ENCODE results near the gene RHOV. TPM values are rescaled to one million over a fixed set of nuclear protein-coding genes. Genes with fewer than 3 reads are reported as not detected.
A peak's percentile ranks its signal among the peaks of the same experiment; 100 is the strongest.

The RHOV gene
- total RNA-seq, 1 donor from 2014 or later: not detected

GRCh38 chr15:40859206-40859851, 14.7 kb downstream of the RHOV start:
- TF ChIP-seq CTCF (IDR thresholded peaks at IDR 0.05; ENCODE audit: borderline replicate concordance): peak; percentile 76
- H3K27ac ChIP-seq (replicated peaks): no peak overlapping the region
- DNase-seq: peak; percentile 47
- H3K36me3 ChIP-seq: no peaks in the 10 kb centered on the region
- H3K27me3 ChIP-seq (ENCODE audit: low read depth): peaks cover 51% of the 10 kb centered on the region
- intact Hi-C loops (cut with micrococcal nuclease): no loop called here
- no peak overlapping the region for H3K4me3 ChIP-seq
- H3K4me1 ChIP-seq: peaks cover 7% of the 10 kb centered on the region
- no peaks in the 10 kb centered on the region for H3K9me3 ChIP-seq (replicated peaks)

DNA sequence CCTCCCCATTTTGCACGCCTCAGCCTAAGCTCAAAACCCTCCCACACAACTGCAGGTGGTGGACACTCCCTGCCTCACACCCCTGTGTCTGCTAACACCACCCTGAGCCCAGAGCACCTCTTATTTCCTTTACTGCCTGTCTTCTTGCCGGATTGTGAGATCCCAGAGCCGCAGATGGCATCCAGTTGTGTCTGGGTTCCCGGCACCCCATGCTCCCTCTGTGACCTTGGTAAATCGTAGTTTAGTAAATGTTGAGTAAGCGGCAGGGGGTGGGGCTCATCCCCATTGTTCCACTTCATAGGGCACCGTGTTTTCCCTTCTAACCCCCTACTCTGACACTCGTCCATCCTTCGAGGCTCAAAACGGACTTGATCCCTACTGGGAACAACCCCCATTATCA, 15.3 kb downstream of the RHOV start:
- H3K9me3 ChIP-seq (replicated peaks): no peaks in the 10 kb centered on the region
- no peak for TF ChIP-seq CTCF (IDR thresholded peaks at IDR 0.05; ENCODE audit: borderline replicate concordance)
- intact Hi-C loops (cut with micrococcal nuclease): no loop called here
- peaks cover 7% of the 10 kb centered on the region for H3K4me1 ChIP-seq
- no peak for DNase-seq
- H3K27ac ChIP-seq (replicated peaks): no peak overlapping the region
- peaks cover 50% of the 10 kb centered on the region for H3K27me3 ChIP-seq (ENCODE audit: low read depth)
- H3K4me3 ChIP-seq: no peak overlapping the region
- no peaks in the 10 kb centered on the region for H3K36me3 ChIP-seq

DNA sequence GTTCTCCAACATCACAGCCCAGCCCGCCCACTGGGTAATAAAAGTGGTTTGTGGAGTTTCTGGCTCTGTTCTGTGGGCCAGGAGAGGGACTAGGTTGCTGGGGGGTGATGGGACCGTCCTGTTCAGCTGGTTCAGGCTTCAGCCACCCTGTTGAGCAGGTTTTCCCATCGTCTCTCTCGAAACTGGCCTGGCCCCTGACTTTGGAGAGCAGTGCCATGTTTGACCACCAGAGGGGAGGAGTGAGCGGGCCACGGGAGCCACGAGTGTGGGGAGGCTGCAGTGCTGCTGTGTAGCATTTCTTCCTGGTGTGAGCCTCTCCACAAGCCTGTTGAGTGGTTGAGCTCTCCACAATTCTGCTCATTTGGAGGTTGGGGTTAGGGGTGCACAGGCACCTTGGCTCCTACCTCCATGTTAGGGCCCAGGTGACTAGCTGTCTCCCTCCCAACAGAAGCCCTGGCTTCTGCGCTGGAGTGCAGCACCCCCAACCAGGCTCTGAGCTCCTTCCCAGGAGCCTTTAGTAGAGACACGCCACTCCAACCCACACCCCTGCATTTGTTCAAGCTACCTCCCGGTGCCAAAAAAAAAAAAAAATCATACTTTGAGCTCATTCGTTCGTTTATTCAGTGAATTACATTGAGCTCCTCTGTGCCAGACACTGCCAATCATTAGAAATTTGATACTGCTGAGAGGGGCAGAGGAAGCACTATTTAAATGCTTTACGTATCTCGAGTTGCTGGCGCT, 16.3 kb downstream of the RHOV start:
- Histone ChIP-seq H3K27ac (replicated peaks) (no peak overlapping the region), H3K27me3 (ENCODE audit: low read depth) (peaks cover 42% of the 10 kb centered on the region), H3K36me3 (no peaks in the 10 kb centered on the region), H3K4me3 (no peak overlapping the region), H3K4me1 (peaks cover 7% of the 10 kb centered on the region), H3K9me3 (replicated peaks) (no peaks in the 10 kb centered on the region)
- TF ChIP-seq CTCF (IDR thresholded peaks at IDR 0.05; ENCODE audit: borderline replicate concordance): peak; percentile 96
- DNase-seq: peak; percentile 63
- intact Hi-C loops (cut with micrococcal nuclease): no loop called here

- Histone ChIP-seq H3K9me3 (replicated peaks) (no peaks in the 10 kb centered on the region), H3K27me3 (ENCODE audit: low read depth) (peaks cover 35% of the 10 kb centered on the region), H3K4me3 (no peak overlapping the region), H3K4me1 (peaks cover 7% of the 10 kb centered on the region), H3K36me3 (no peaks in the 10 kb centered on the region), H3K27ac (replicated peaks) (no peak overlapping the region)
- no peak for TF ChIP-seq CTCF (IDR thresholded peaks at IDR 0.05; ENCODE audit: borderline replicate concordance)
- intact Hi-C loops (cut with micrococcal nuclease): no loop called here
- no peak for DNase-seq
Observed at GRCh38 chr15:40856746-40857145, 17.3 kb downstream of the RHOV start.

GRCh38 chr15:40855706-40856234, 18.3 kb downstream of the RHOV start:
- no peak for DNase-seq
- intact Hi-C loops (cut with micrococcal nuclease): no loop called here
- TF ChIP-seq CTCF (IDR thresholded peaks at IDR 0.05; ENCODE audit: borderline replicate concordance): no peak
- no peaks in the 10 kb centered on the region for H3K9me3 ChIP-seq (replicated peaks)
- peaks cover 7% of the 10 kb centered on the region for H3K4me1 ChIP-seq
- H3K4me3 ChIP-seq: no peak overlapping the region
- H3K36me3 ChIP-seq: no peaks in the 10 kb centered on the region
- H3K27ac ChIP-seq (replicated peaks): no peak overlapping the region
- peaks cover 34% of the 10 kb centered on the region for H3K27me3 ChIP-seq (ENCODE audit: low read depth)
